OCI-LY1 (cell line): ENCODE data around the gene HNRNPC.

ENCODE experiments used
- H2AFZ ChIP-seq: fragments of 200-600 bp; sonication (generic), shearing (Covaris generic); 2 replicates; pipeline ENCODE4 v1.6.0; 2014; ENCODE audit warnings: antibody characterized with exemption, mild to moderate bottlenecking, low read length
- H3F3A ChIP-seq: fragments of 200-600 bp; sonication (generic), shearing (Covaris generic); 2 replicates; pipeline ENCODE4 v1.6.0; 2014; ENCODE audit warnings: mild to moderate bottlenecking, antibody characterized with exemption, low read length, moderate library complexity; ENCODE audit not compliant: insufficient read depth
- H3K27ac ChIP-seq: fragments of 200-600 bp; sonication (generic); 2 replicates; pipeline ENCODE4 v1.5.1; 2014; ENCODE audit warnings: low read length, mixed run types, mild to moderate bottlenecking, low read depth; ENCODE audit not compliant: poor library complexity, severe bottlenecking
- H3K27me3 ChIP-seq: fragments of 200-600 bp; sonication (generic); 2 replicates; pipeline ENCODE4 v1.6.0; 2014; ENCODE audit warnings: antibody characterized with exemption, mild to moderate bottlenecking, low read length, moderate library complexity; ENCODE audit not compliant: insufficient read depth
- H3K36me3 ChIP-seq: fragments of 200-600 bp; sonication (generic); 2 replicates; pipeline ENCODE4 v1.6.1; 2014; ENCODE audit warnings: mild to moderate bottlenecking, antibody characterized with exemption, low read length, moderate library complexity, mixed read lengths; ENCODE audit not compliant: insufficient read depth
- H3K4me1 ChIP-seq: fragments of 200-600 bp; sonication (generic); 2 replicates; pipeline ENCODE4 v1.5.1; 2014; ENCODE audit warnings: mild to moderate bottlenecking, low read length, moderate library complexity; ENCODE audit not compliant: insufficient read depth, severe bottlenecking
- H3K4me2 ChIP-seq: fragments of 200-600 bp; sonication (generic), shearing (Covaris generic); 2 replicates; pipeline ENCODE4 v1.6.1; 2014; ENCODE audit warnings: low read length
- H3K4me3 ChIP-seq: fragments of 200-600 bp; sonication (generic); 2 replicates; pipeline ENCODE4 v1.5.1; 2014; ENCODE audit warnings: low read length, low read depth, mild to moderate bottlenecking, mixed read lengths; ENCODE audit not compliant: poor library complexity, severe bottlenecking
- H3K79me2 ChIP-seq: fragments of 200-600 bp; shearing (Covaris generic); 2 replicates; pipeline ENCODE4 v1.6.1; 2016; ENCODE audit warnings: mixed run types, low read length, mixed read lengths; ENCODE audit not compliant: insufficient read depth
- H3K9ac ChIP-seq: fragments of 200-600 bp; sonication (generic), shearing (Covaris generic); 2 replicates; pipeline ENCODE4 v1.6.1; 2014; ENCODE audit warnings: mild to moderate bottlenecking, low read length, mixed read lengths
- H3K9me2 ChIP-seq: fragments of 200-600 bp; sonication (generic), shearing (Covaris generic); 2 replicates; pipeline ENCODE4 v1.6.1; 2014; ENCODE audit warnings: low read depth, mild to moderate bottlenecking, low read length, mixed read lengths
- H3K9me3 ChIP-seq: fragments of 200-600 bp; shearing (Covaris generic); 2 replicates; pipeline ENCODE4 v1.6.1; 2014; ENCODE audit warnings: low read length, mixed read lengths
- H4K20me1 ChIP-seq: fragments of 200-600 bp; sonication (generic), shearing (Covaris generic); 2 replicates; pipeline ENCODE4 v1.6.0; 2016; ENCODE audit warnings: mild to moderate bottlenecking, low read length; ENCODE audit not compliant: insufficient read depth
- CTCF ChIP-seq: fragments of 200-600 bp; sonication (generic), shearing (Covaris generic); IDR thresholded peaks from 2 replicates; pipeline ENCODE4 v1.5.1; 2017; ENCODE audit warnings: mild to moderate bottlenecking, antibody characterized with exemption, low read length, moderate library complexity, mixed read lengths
- EZH2 ChIP-seq: fragments of 200-600 bp; sonication (generic), shearing (Covaris generic); IDR thresholded peaks from 2 replicates; pipeline ENCODE4 v1.8.0; 2017; ENCODE audit warnings: borderline replicate concordance, mixed run types, mild to moderate bottlenecking, antibody characterized with exemption, low read length, moderate library complexity, mixed read lengths

HNRNPC gene

GRCh38 chr14:21241218-21241819 is 27.9 kb downstream of the HNRNPC start:
- H3K27ac ChIP-seq, result no peak overlapping the region
- no peak overlapping the region for H3K4me3 ChIP-seq
- H3K36me3 ChIP-seq, result peaks cover 97% of the 10 kb centered on the region
- no peaks in the 10 kb centered on the region for H3K4me1 ChIP-seq
- H3F3A ChIP-seq, result peaks cover 14% of the 10 kb centered on the region
- TF ChIP-seq CTCF (peak; percentile 55), EZH2 (no peak)
- H3K9me3 ChIP-seq, result no peaks in the 10 kb centered on the region
- H2AFZ ChIP-seq, result no peak overlapping the region
- peaks cover 14% of the 10 kb centered on the region; the same call in 1 of the 2 replicates for H4K20me1 ChIP-seq
- no peaks in the 10 kb centered on the region for H3K27me3 ChIP-seq
- H3K9me2 ChIP-seq, result no peaks in the 10 kb centered on the region
- peaks cover 100% of the 10 kb centered on the region for H3K79me2 ChIP-seq
- H3K4me2 ChIP-seq, result no peak overlapping the region
- no peak overlapping the region for H3K9ac ChIP-seq

- Histone ChIP-seq H3K27me3 (no peaks in the 10 kb centered on the region), H3K9ac (no peak overlapping the region), H3K4me2 (no peak overlapping the region), H3K36me3 (peaks cover 97% of the 10 kb centered on the region), H3K9me3 (no peaks in the 10 kb centered on the region), H3K79me2 (peaks cover 100% of the 10 kb centered on the region), H2AFZ (no peak overlapping the region), H4K20me1 (peaks cover 23% of the 10 kb centered on the region; the same call in 1 of the 2 replicates), H3K27ac (no peak overlapping the region), H3K4me3 (no peak overlapping the region), H3K4me1 (no peaks in the 10 kb centered on the region), H3K9me2 (no peaks in the 10 kb centered on the region), H3F3A (peaks cover 14% of the 10 kb centered on the region)
- no peak for TF ChIP-seq EZH2
- no peak for TF ChIP-seq CTCF
Measured at GRCh38 chr14:21240417-21240816, 28.8 kb downstream of the HNRNPC start.

- no peak overlapping the region for H3K9ac ChIP-seq
- no peak overlapping the region for H3K4me2 ChIP-seq
- H3K27me3 ChIP-seq, result no peaks in the 10 kb centered on the region
- no peaks in the 10 kb centered on the region for H3K4me1 ChIP-seq
- H3K9me3 ChIP-seq, result no peaks in the 10 kb centered on the region
- peaks cover 97% of the 10 kb centered on the region for H3K36me3 ChIP-seq
- TF ChIP-seq EZH2 (no peak), CTCF (no peak)
- H2AFZ ChIP-seq, result no peak overlapping the region
- H3F3A ChIP-seq, result peaks cover 14% of the 10 kb centered on the region
- H4K20me1 ChIP-seq, result peaks cover 20% of the 10 kb centered on the region; the same call in 1 of the 2 replicates
- no peaks in the 10 kb centered on the region for H3K9me2 ChIP-seq
- no peak overlapping the region for H3K27ac ChIP-seq
- H3K4me3 ChIP-seq, result no peak overlapping the region
- peaks cover 100% of the 10 kb centered on the region for H3K79me2 ChIP-seq
Measured at GRCh38 chr14:21238823-21239518, 30.3 kb downstream of the HNRNPC start.
